Thymus (tissue), 11 donors: Measurements from ENCODE around the gene CHD5. TPM values are rescaled to one million over a fixed set of nuclear protein-coding genes. Genes with fewer than 3 reads are reported as not detected.
"Not testable (repeated sequence)": the region's sequence is repeated elsewhere in the genome, so short reads cannot be mapped to it uniquely, and the experiment has no call there.

Experiments
- DNase-seq, 9 donors: peaks; one replicate each; pipeline ENCODE4 v3.0.0-alpha.2; 2013; ENCODE audit warnings: low spot score in 9 of 9, low read depth in 6 of 9, missing footprints in 1 of 9
- H3K27ac ChIP-seq, 2 donors: one replicate each; pipeline ENCODE4 v1.5.1; 2013; ENCODE audit warnings: control low read depth in 1 of 2, low read depth in 1 of 2, low read length in 1 of 2, mild to moderate bottlenecking in 1 of 2, moderate library complexity in 1 of 2
- H3K27me3 ChIP-seq, 2 donors: one replicate each; pipeline ENCODE4 v1.5.1; 2013; ENCODE audit warnings: low read length in 1 of 2; ENCODE audit not compliant: control insufficient read depth in 2 of 2, insufficient read depth in 1 of 2
- H3K36me3 ChIP-seq, 2 donors: one replicate each; pipeline ENCODE4 v1.5.1; 2013; ENCODE audit warnings: low read length in 1 of 2, mild to moderate bottlenecking in 1 of 2, moderate library complexity in 1 of 2; ENCODE audit not compliant: control insufficient read depth in 2 of 2, insufficient read depth in 2 of 2
- H3K4me1 ChIP-seq, 2 donors: one replicate each; pipeline ENCODE4 v1.5.1; 2013; ENCODE audit warnings: low read length in 2 of 2; ENCODE audit not compliant: control insufficient read depth in 2 of 2, insufficient read depth in 2 of 2
- H3K4me3 ChIP-seq, 2 donors: one replicate each; pipeline ENCODE4 v1.5.1; 2013; ENCODE audit warnings: low read length in 2 of 2, control low read depth in 1 of 2, mild to moderate bottlenecking in 1 of 2
- H3K9me3 ChIP-seq, 2 donors: one replicate each; pipeline ENCODE4 v1.5.1; 2013; ENCODE audit warnings: low read length in 1 of 2, mild to moderate bottlenecking in 1 of 2; ENCODE audit not compliant: control insufficient read depth in 2 of 2, insufficient read depth in 1 of 2
- WGBS: extraction: QIAGEN DNeasy Blood & Tissue Kit; methylation state at CpG from one replicate; pipeline ENCODE4 v1.1.7; 2013; 5-methylcytosine and 5-hydroxymethylcytosine counted together
- polyA plus RNA-seq: library from polyadenylated mRNA; stranded (reverse); fragments of 200-250 nt; gene quantifications from one replicate; pipeline ENCODE4 v1.2.3, GENCODE V29; 2013
- total RNA-seq: library from RNA; stranded (reverse); fragments of 120-200 nt; gene quantifications from one replicate; pipeline ENCODE4 v1.2.4, GENCODE V29; 2013
- donor health status: healthy.

The CHD5 gene
- total and polyA plus RNA-seq, 2 donors = 0.28 to 0.98 TPM

DNA sequence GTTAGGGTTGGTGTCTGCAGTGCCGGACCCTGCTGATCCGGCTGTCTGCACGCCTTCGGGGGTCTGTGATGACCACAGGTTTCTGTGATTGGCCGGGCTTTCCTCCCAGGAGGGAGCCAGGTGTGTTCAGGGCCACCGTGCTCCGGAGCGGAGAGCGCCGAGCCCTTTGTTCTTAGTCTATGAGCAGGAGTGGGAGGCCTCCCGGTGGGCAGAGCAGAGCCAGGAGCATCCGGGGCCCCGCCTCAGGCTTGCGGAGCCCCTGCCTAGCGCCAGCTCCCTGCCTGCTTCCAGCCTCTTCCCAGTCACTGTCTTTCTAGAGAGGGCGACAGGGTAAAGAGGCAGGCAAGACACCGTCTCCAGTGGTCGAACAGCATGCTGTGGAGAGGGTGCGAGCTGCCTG, 102.6 kb downstream of the CHD5 start:
- Histone ChIP-seq H3K27me3 (no peaks in the 10 kb centered on the region), H3K9me3 (no peaks in the 10 kb centered on the region), H3K27ac (no peak overlapping the region), H3K36me3 (peaks cover 3 to 35% of the 10 kb centered on the region in 2 donors), H3K4me3 (no peak overlapping the region), H3K4me1 (no peaks in the 10 kb centered on the region)
- whole genome bisulfite sequencing = 96% methylated on average over 19 of the region's 19 CpGs
- DNase-seq = no peak

DNA sequence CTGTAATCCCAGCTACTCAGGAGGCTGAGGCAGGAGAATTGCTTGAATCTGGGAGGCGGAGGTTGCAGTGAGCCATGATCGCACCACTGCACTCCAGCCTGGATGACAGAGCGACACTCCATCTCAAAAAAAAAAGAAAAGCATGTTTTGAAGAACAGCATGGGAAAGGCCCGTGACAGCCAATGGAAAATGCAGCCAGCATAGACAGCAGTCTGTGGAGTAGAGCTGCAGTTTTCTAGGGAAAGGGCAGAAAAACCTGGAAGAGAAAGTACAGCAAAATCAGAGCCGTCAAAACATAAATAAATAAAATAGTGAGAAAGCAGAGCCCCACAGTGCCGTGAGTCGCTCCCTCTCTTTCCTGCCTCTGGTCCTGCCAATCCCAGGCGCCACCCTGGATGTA, 103.1 kb downstream of the CHD5 start:
- WGBS = 98% methylated on average over 8 of the region's 8 CpGs
- H3K27ac ChIP-seq, H3K27me3 ChIP-seq, H3K4me1 ChIP-seq, H3K9me3 ChIP-seq, DNase-seq, H3K4me3 ChIP-seq: not testable (repeated sequence)
- H3K36me3 ChIP-seq = peaks cover 3 to 30% of the 10 kb centered on the region in 2 donors

DNA sequence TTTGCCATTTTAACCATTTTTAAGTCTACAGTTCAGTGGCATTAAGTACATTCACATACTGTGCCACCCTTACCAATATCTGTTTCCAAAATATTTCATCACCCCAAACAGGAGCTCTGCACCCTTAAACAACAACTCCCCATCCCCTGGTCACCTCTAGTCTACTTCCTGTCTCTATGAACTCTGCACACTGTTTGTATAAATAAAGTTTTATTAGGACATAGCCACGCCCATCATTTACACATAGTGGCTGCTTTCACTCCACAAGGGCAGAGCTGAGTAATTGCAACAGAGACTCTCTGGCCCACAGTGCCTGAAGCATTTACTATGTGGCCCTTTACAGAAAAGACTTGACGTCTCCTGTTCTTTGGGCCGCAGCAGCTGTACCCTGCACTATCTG, 104.4 kb downstream of the CHD5 start:
- 98% methylated on average over 3 of the region's 3 CpGs for WGBS
- Histone ChIP-seq H3K9me3 (no peaks in the 10 kb centered on the region), H3K27ac (no peak overlapping the region), H3K4me1 (no peaks in the 10 kb centered on the region), H3K27me3 (no peaks in the 10 kb centered on the region), H3K36me3 (peaks cover 3 to 19% of the 10 kb centered on the region in 2 donors), H3K4me3 (no peak overlapping the region)
- no peak for DNase-seq

- no peak overlapping the region for H3K27ac ChIP-seq
- H3K9me3 ChIP-seq = no peaks in the 10 kb centered on the region
- H3K27me3 ChIP-seq = no peaks in the 10 kb centered on the region
- no peak for DNase-seq
- 91% methylated on average over 21 of the region's 21 CpGs for WGBS
- no peaks in the 10 kb centered on the region for H3K4me1 ChIP-seq
- H3K4me3 ChIP-seq = no peak overlapping the region
- H3K36me3 ChIP-seq = peaks cover 3 to 18% of the 10 kb centered on the region in 2 donors
These were observed 105.8 kb downstream of the CHD5 start for GRCh38 chr1:6074192-6074901.

GRCh38 chr1:6073480-6074053, 106.6 kb downstream of the CHD5 start:
- Histone ChIP-seq H3K27ac (no peak overlapping the region), H3K27me3 (no peaks in the 10 kb centered on the region), H3K4me1 (no peaks in the 10 kb centered on the region), H3K9me3 (no peaks in the 10 kb centered on the region), H3K36me3 (peaks cover 3 to 15% of the 10 kb centered on the region in 2 donors), H3K4me3 (no peak overlapping the region)
- DNase-seq = no peak
- WGBS = 95% methylated on average over 15 of the region's 15 CpGs

GRCh38 chr1:6072774-6073479, 107.2 kb downstream of the CHD5 start:
- WGBS = 94% methylated on average over 17 of the region's 17 CpGs
- DNase-seq = no peak

GRCh38 chr1:6071219-6071618, 108.9 kb downstream of the CHD5 start:
- Histone ChIP-seq H3K9me3 (no peaks in the 10 kb centered on the region), H3K36me3 (peaks cover 3 to 13% of the 10 kb centered on the region in 2 donors), H3K4me1 (no peaks in the 10 kb centered on the region), H3K4me3 (no peak overlapping the region), H3K27ac (no peak overlapping the region), H3K27me3 (no peaks in the 10 kb centered on the region)
- 98% methylated on average over 13 of the region's 13 CpGs for WGBS
- DNase-seq = no peak

More at GRCh38 chr1:6072774-6073479, 107.2 kb downstream of the CHD5 start:
- no peaks in the 10 kb centered on the region for H3K9me3 ChIP-seq
- H3K27ac ChIP-seq = no peak overlapping the region
- no peak overlapping the region for H3K4me3 ChIP-seq
- H3K36me3 ChIP-seq = peaks cover 3 to 13% of the 10 kb centered on the region in 2 donors
- no peaks in the 10 kb centered on the region for H3K27me3 ChIP-seq
- no peaks in the 10 kb centered on the region for H3K4me1 ChIP-seq

DNA sequence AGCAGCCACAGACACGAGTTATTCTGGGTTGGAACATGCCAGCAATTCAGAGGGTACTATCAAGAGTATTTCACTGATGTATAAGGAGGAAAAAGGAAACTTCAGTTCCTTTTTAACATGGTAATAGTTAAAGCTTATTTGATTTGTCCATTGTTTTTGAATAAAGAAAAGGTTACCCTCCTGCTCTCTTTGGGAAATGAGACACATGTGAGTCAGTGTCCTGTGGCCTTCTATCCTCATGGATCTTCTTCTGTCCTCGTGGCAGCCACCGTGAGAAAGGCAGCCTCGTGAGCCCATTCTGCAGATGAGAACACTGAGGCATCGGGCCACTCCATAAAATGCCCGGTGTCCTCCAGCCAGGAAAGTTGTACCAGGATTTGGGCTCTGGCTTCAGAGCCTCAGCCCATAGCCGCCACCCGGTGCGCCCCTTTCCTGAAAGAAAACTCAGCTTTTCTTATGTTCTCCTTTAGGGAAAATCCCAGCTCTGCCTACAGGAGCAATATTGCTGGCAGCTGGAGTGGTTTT, 109.6 kb downstream of the CHD5 start:
- Histone ChIP-seq H3K4me1 (no peaks in the 10 kb centered on the region), H3K9me3 (no peaks in the 10 kb centered on the region), H3K4me3 (no peak overlapping the region), H3K27ac (no peak overlapping the region), H3K36me3 (peaks cover 3 to 16% of the 10 kb centered on the region in 2 donors), H3K27me3 (no peaks in the 10 kb centered on the region)
- no peak for DNase-seq
- 97% methylated on average over 9 of the region's 9 CpGs for WGBS

GRCh38 chr1:6069573-6069972, 110.5 kb downstream of the CHD5 start:
- H3K9me3 ChIP-seq = no peaks in the 10 kb centered on the region
- no peak overlapping the region for H3K27ac ChIP-seq
- no peaks in the 10 kb centered on the region for H3K4me1 ChIP-seq
- no peak for DNase-seq
- peaks cover 3 to 20% of the 10 kb centered on the region in 2 donors for H3K36me3 ChIP-seq
- no peak overlapping the region for H3K4me3 ChIP-seq
- no peaks in the 10 kb centered on the region for H3K27me3 ChIP-seq
- WGBS = 95% methylated on average over 14 of the region's 14 CpGs
